Measurements from ENCODE around the gene SEZ6L. TPM values are rescaled to one million over a fixed set of nuclear protein-coding genes. Genes with fewer than 3 reads are reported as not detected.

SEZ6L gene
- total RNA-seq, 2 donors from 2014 or later, result 0.14 TPM; not detected in 1

DNA sequence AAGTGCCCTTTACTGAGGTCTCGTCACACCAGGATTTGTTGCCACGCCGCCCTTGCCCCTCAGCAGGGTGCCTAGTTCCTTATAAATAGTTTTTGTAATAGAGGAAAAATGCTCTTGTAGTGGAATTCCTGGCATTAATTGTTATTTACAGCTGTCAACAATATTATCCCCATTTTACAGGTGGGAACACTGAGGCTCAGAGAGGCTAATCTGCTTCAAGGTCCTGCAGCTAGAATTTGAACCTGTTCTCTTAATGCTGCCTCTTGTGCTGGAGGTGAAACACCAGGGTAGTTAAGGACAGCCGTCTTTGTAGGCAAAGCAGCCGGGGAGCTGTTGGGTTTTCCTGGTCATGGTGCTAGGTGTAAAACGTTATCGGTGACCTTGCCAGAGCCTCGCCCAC is 159.0 kb downstream of the SEZ6L start:
- ATAC-seq, result no peak
- Mint-ChIP-seq H3K27ac (peak overlapping the region in 1 of 2 donors; percentile 56), H3K36me3 (no peaks in the 10 kb centered on the region), H3K9me3 (no peaks in the 10 kb centered on the region)
- DNase-seq (ENCODE audit: low spot score in 2 of 2), result no peak

DNA sequence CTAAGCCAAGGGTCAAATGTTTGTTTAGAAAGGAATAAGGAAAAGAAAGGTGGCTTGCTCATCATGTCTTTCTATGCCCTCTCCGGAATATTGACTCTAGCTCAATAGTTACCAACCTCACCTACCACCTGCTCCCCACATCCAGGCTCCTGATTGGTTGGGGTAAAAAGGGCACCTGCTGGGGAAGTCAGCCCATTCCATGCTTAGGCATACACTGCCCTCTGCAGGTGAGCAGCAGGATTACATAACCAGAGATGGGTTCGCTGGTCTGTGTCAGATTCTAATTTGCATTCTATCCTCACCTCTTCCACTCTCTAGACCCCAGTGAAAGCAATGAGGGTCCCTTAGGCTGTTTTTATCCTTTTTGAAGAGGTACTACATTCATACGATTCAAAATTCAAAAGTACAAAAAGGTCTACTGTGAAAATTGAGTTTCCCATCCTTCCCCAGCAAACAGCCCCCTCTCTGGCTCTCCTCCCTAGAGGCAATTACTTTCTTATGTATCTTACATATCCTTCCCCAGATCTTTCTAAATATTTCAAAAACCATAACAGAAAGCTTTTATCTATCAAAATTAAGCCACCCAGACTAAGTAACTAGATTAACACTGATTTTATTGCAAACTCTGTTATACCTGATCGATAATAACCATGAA is 161.8 kb downstream of the SEZ6L start:
- ATAC-seq (peak; percentile 48 to 74), DNase-seq (ENCODE audit: low spot score in 2 of 2) (peak in 1 of 2 donors; percentile 66)
- no peaks in the 10 kb centered on the region for H3K36me3 Mint-ChIP-seq
- H3K9me3 Mint-ChIP-seq, result no peaks in the 10 kb centered on the region
- H3K27ac Mint-ChIP-seq, result no peak overlapping the region

DNA sequence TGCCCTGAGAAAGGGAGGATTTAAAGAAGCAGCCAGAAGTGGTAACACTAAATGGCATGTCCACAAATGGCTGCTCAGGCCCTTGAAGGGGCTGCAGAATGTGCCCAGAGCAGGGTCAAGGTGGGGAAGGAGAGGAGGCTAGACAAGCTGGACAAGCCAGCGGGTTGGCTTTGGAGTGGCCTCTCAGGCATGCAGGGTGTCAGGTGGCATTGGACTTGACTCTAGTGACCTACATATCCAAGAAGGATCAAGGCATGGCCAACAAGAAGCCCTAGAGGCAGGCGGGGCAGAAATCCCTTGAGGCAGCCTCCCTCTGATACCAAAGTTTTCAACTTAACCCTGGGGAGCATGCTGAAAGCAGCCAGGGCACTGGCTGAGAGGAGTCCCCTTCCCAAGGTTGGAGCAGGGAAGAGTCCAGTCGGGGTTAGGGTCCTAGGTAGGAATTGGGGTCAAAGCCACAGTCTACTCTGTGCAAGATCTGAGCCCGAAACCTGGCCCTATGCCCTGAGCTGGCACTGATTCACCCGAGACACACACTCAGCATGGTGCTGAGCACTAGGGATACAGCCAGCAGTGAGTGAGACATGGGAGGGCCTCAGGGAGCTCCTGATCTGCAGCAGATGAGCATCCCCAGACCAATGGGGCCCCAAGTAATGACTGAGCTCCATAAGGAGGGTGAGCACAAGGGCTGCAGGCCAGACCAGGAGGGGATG is 164.0 kb downstream of the SEZ6L start:
- no peak for ATAC-seq
- Mint-ChIP-seq H3K9me3 (no peaks in the 10 kb centered on the region), H3K27ac (no peak overlapping the region), H3K36me3 (no peaks in the 10 kb centered on the region)
- no peak for DNase-seq (ENCODE audit: low spot score in 2 of 2)

DNA sequence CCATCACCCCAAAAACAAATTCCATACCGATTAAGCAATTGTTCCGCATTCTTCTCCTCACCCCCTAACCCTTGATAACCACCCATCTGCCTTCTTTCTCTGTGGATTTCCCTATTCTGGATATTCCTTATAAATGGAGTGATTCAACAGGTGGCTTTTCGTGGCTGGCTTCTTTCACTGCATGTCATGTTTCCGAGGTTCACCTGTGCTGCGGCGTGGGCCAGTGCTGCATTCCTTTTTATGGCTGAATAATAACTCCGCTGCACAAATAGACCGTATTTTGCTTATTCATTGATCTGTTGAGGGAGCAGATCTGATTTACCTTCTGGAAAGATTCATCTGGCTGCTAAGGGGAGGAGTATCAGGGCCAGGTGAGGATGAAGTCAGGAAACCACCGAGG is 165.0 kb downstream of the SEZ6L start:
- Mint-ChIP-seq H3K36me3 (no peaks in the 10 kb centered on the region), H3K27ac (no peak overlapping the region), H3K9me3 (no peaks in the 10 kb centered on the region)
- DNase-seq (ENCODE audit: low spot score in 2 of 2) (no peak), ATAC-seq (no peak)

DNA sequence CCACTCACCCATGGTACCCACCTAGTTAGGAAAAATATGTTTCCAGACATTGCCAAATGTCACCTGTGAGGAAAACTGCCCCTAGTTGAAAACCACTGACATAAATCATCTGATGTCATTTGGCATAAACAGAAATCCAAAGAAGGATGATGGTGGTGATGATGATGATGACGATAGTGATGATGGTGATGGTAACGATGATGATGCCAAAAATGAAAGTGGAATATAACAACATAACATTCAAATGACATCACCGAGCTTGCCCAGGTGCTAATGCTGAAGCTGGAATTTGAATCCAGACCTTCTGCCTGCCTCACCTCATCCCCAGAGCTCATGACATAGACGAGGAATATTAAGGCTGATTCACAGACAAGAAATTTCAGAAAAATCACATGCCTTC is 167.5 kb downstream of the SEZ6L start:
- no peaks in the 10 kb centered on the region for H3K36me3 Mint-ChIP-seq
- no peaks in the 10 kb centered on the region for H3K9me3 Mint-ChIP-seq
- H3K27ac Mint-ChIP-seq, result no peak overlapping the region
- ATAC-seq (no peak), DNase-seq (ENCODE audit: low spot score in 2 of 2) (no peak)

DNA sequence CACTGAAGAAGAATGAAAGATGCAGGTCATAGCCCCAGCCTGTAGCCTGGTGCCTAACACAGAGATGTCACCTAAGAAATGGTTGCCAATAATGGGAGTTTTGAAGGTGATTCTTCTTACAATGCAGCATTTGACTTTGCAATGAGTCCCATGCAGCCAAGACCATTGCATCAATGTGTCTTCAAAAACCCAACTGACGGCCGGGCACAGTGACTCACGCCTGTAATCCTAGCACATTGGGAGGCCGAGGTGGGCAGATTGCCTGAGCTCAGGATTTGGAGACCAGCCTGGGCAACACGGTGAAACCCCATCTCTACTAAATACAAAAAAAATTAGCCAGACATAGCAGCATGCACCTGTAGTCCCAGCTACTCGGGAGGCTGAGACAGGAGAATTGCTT is 170.5 kb downstream of the SEZ6L start:
- no peak overlapping the region for H3K27ac Mint-ChIP-seq

DNA sequence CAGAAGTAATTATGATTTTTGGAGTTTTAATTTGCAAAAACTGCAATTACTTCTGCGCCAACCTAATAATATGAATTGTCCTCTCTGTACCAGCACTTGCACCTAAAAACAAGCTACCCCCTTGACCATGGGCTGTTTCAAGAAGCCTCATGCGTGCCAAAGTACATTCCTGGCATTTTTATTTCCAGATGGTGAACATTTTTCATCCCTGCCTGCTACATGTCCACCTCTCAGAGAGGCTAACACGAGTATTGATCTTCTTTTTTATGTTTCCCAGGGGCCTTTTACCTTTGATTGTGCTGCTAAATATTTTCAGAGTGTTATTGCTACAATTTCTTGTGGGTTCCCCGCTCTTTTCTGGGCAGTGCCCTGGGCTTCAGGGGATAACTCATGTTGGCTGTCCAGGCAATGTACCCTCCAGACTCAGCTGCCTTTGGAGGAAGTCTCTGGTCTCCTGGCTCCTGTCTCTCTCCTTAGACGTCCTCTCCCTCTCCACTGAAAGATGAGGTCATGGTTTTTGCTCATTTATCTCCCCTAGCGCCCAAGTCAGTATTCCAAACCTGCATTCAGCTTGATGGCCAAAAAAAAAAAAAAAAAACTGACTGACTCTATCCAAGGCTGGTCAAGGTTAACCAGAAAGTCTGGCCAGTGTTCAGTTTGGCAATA is 173.6 kb downstream of the SEZ6L start:
- H3K27ac Mint-ChIP-seq, result no peak overlapping the region
- peaks cover 0 to 6% of the 10 kb centered on the region in 2 donors for H3K9me3 Mint-ChIP-seq
- no peak for ATAC-seq
- no peak for DNase-seq (ENCODE audit: low spot score in 2 of 2)
- no peaks in the 10 kb centered on the region for H3K36me3 Mint-ChIP-seq

More for the DNA sequence above, 170.5 kb downstream of the SEZ6L start:
- Mint-ChIP-seq H3K9me3 (no peaks in the 10 kb centered on the region), H3K36me3 (no peaks in the 10 kb centered on the region)
- DNase-seq (ENCODE audit: low spot score in 2 of 2) (no peak), ATAC-seq (no peak)

DNA sequence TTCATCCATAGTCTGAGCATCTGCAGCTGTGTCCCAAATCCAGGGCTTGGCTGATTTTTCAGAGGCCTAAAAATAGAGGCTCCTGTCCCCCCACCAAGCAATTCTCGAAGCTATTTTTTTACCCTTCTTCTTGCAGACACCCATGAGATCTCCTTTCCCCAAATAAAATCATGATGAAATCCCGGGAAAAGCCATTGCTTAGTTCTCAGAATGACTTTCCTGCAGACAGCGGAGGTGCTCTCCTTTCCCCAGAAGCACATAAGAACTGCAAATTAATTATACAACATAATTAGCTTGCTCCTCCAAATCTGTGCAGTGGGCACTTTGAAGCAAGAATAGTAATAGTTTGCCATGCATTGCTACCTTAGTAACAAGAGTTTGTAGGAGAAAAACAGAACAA is 176.2 kb downstream of the SEZ6L start:
- DNase-seq (ENCODE audit: low spot score in 2 of 2) (no peak), ATAC-seq (no peak)
- Mint-ChIP-seq H3K27ac (no peak overlapping the region), H3K9me3 (peaks cover 0 to 6% of the 10 kb centered on the region in 2 donors), H3K36me3 (no peaks in the 10 kb centered on the region)

DNA sequence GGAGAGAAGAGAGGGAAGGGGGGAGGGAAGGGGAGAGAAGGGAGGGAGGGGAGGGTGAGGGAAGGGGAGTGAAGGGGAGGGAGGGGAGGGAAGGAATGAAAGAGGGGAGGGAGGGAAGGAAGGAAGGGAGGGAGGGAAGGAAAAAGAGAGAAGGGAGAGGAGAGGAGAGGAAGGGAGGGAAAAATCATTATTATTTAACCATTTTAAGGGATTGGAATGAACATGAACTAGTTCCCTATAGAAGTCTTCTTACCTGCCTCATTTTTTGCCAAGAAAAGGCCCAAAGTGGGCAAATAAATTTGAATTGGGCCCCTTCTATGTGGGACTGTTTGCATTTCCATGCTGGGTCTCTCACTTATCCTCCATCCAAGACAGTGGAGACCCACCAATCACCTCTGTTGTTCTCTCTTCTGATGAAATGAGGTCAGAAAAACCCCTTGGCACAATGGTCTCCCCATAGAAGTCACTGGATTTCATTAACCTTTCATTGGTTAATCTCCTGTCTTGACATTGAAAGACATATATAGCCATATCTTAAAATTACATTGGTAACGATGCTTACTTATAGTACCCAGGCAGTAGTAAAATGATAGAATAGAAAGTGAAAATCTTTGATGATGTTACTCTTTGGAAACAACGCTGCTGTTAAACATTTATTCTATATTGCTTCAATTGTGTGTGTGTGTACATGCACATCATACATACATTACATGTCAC is 179.7 kb downstream of the SEZ6L start:
- no peak overlapping the region for H3K27ac Mint-ChIP-seq
- ATAC-seq (no peak), DNase-seq (ENCODE audit: low spot score in 2 of 2) (no peak)
- H3K9me3 Mint-ChIP-seq, result peaks cover 0 to 6% of the 10 kb centered on the region in 2 donors
- no peaks in the 10 kb centered on the region for H3K36me3 Mint-ChIP-seq

DNA sequence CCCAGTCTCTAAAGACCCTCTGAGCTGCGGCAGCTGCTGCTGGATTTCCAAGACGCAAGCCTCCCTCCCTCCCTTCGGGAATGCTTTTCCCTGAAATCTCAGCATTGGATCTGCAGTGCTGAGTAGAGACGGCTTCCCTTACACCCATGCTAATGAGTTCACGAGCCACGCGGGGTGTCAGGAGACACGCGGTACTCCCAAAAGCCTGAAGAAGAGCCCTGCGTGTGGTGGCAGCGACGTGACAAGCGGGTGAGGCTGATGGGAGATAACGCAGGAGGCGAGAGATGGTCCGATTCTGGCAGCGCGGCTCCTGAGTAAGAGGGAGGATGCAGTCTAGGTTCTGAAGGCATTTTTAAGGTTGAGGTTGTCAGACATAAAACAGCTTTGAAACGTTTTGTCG is 185.4 kb downstream of the SEZ6L start:
- no peak overlapping the region for H3K27ac Mint-ChIP-seq
- H3K9me3 Mint-ChIP-seq, result no peaks in the 10 kb centered on the region
- no peak for ATAC-seq
- DNase-seq (ENCODE audit: low spot score in 2 of 2), result no peak
- no peaks in the 10 kb centered on the region for H3K36me3 Mint-ChIP-seq

DNA sequence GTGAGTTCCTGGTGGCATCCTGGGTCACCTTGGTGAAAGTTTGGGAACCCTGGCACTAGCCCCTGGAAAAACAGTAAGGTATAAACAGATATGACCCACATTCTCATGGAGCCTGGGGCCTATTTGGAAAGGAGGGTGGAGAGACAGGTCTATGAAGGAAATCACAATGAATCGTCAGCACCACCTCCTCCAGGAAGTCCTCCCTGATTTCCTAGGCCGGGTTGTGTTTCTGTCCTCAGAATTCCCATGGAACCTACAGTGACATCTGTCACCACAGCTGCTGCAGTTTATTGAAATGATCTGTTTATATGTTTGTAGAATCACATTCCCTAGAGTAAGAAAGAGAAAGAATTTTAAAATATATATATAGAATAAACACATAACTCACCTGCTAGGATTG is 188.0 kb downstream of the SEZ6L start:
- ATAC-seq (no peak), DNase-seq (ENCODE audit: low spot score in 2 of 2) (no peak)
- Mint-ChIP-seq H3K9me3 (no peaks in the 10 kb centered on the region), H3K27ac (no peak overlapping the region), H3K36me3 (no peaks in the 10 kb centered on the region)

DNA sequence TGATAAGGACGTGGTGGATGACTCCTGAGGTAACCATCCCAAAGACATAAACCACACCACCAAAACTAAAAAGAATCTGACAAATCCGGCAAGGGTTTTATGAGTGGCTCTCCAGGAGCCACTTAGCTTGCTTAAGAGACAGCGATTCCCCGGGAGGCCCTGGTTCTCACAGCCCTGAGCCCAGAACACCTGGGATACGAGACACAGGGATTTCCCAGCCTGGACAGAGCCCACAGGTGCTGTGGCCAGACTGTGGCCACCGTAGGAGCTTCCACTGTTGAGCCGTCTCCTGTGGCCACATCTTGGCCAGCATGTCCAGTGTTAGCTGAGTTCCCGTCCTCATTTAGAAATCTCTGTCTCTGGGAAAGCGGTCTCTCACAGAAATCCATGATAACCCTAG is 188.6 kb downstream of the SEZ6L start:
- ATAC-seq (no peak), DNase-seq (ENCODE audit: low spot score in 2 of 2) (no peak)
- Mint-ChIP-seq H3K9me3 (no peaks in the 10 kb centered on the region), H3K36me3 (no peaks in the 10 kb centered on the region), H3K27ac (no peak overlapping the region)

DNA sequence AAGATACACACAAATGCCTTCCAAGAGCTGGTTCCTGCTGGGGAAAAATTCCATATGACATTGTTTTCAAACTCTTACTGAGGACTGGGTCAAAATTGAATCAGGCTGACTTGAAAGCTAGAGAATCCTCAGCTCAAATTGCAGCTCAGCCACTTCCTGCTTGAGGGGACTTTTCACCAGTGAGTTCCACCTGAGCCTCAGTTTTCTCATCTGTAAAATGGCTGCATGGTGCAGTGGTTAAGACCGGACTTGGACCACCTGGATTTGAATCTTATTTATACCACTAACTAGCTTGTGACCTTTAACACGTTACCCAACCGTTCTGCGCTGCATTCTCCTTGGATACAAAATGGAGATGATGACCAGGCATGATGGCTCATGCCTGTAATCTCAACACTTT is 189.9 kb downstream of the SEZ6L start:
- Mint-ChIP-seq H3K27ac (no peak overlapping the region), H3K36me3 (no peaks in the 10 kb centered on the region), H3K9me3 (no peaks in the 10 kb centered on the region)
- no peak for ATAC-seq
- no peak for DNase-seq (ENCODE audit: low spot score in 2 of 2)

DNA sequence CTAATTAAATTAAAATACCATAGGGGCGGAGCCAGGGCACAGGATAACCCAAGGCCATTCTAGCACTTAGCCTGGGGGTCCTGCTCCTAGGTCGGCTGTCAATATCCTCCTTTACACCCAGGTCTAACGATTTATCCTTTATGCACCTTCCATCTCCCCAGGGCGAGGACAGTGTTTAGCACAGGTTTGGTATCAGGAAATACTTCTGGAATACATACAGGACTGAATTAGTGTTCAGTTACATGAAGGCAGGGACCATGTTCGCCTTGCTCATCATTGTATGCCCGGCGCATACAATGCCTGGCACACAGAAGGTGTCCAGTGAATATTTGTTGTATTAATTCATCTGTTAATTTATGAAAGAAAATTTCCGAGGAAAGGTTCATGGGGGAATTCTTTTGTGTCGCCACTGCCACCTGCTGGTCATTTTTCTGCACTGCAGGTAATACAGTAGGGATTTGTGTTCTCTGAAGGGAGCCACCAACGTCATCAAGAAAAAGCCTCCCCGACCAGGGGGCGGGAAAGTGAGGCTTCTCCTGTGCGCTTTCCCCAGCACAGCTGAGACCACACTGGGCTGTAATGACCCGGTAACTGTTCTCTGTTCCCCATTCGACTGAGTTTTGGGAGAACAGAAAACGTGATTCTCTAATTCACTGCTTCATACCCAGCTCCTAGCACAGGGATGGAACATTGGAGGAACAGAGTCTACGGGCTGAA is 191.1 kb downstream of the SEZ6L start:
- Mint-ChIP-seq H3K36me3 (no peaks in the 10 kb centered on the region), H3K27ac (no peak overlapping the region), H3K9me3 (no peaks in the 10 kb centered on the region)
- DNase-seq (ENCODE audit: low spot score in 2 of 2) (peak; percentile 63 to 69), ATAC-seq (peak; percentile 72)

DNA sequence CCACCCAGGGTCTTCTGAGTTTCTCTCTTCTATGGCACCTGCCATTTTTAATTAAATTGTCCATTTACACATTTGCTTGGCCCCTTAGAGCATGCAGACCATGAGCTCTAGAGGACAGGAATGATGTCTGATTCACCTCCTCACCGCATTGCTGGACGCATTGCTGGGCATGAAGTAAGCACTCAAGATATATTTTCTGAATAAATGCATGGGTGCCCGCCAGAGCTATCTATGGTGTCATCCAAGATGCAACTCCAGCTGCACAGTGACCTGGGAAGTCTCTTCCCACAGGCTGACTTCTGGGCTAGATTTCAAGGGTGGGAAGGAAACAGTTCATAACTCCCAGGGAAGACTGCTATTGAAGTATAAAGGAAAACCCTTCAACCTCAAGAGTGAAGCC is 193.2 kb downstream of the SEZ6L start:
- no peak for DNase-seq (ENCODE audit: low spot score in 2 of 2)
- Mint-ChIP-seq H3K9me3 (no peaks in the 10 kb centered on the region), H3K36me3 (no peaks in the 10 kb centered on the region), H3K27ac (no peak overlapping the region)
- no peak for ATAC-seq

DNA sequence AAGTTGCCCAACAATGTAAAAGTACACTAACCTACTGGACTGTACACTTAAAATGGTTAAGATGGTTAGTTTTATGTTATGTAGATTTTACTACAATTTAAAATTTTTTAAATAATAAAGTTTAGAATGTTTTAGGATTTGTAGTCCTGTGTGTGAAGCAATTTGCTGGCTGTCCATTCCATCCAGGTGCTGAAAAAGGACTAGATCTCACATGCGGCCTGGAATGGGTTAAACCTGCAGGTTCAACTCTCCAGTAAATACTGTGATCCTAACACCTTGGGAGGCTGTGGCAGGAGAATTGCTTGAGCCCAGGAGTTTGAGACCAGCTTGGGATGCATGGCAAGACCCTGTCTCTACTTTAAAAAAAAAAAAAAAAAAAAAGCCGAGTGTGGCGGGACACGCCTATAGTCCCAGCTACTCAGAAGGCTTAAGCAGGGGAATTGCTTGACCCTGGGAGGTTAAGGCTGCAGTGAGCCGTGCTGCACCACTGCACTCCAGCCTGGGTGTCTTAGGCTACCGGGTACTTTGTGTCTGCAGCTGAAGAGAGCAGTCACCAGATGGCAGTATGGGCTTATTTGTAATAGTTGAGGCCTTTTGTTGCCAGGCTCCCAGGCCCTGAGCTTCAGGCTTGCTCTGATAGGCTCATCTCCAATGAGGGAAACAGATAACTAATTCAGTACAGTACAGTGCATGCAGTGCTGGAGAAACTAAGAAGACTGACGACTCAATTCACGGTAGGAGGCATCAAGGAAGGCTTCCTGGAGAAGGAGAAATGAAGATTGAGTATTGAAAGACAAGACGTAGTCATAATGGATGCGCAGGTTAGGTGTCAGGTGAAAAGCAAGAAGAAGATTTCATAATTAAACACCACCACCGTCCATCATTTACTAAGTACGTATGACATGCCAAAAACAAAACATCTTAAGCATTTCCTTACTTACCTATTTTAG is 195.1 kb downstream of the SEZ6L start:
- peak in 1 of 2 donors; percentile 42 for DNase-seq (ENCODE audit: low spot score in 2 of 2)

More for the DNA sequence above, 195.1 kb downstream of the SEZ6L start:
- Mint-ChIP-seq H3K36me3 (no peaks in the 10 kb centered on the region), H3K9me3 (no peaks in the 10 kb centered on the region), H3K27ac (no peak overlapping the region)
- peak; percentile 68 to 88 for ATAC-seq
